Uterus (tissue), 4 donors: ENCODE data around the gene FXYD2. TPM values are rescaled to one million over a fixed set of nuclear protein-coding genes. Genes with fewer than 3 reads are reported as not detected.

Source experiments
- DNase-seq, 2 donors: peaks; one replicate each; pipeline ENCODE4 v3.0.0-alpha.2; 2019 to 2020
- H3K27ac ChIP-seq, 2 donors: fragments of 200-600 bp; sonication (generic); 1 replicate in 1 of 2; 2 replicates in 1 of 2; pipeline ENCODE4 v1.5.1; 2016 to 2018
- H3K27me3 ChIP-seq, 2 donors: fragments of 200-600 bp; sonication (generic); one replicate each; pipeline ENCODE4 v1.5.1; 2018 to 2019; ENCODE audit warnings: control low read depth in 1 of 2
- H3K36me3 ChIP-seq, 2 donors: fragments of 200-600 bp; sonication (generic); one replicate each; pipeline ENCODE4 v1.5.1; 2019; ENCODE audit warnings: control low read depth in 1 of 2
- H3K4me1 ChIP-seq, 2 donors: fragments of 200-600 bp; sonication (generic); one replicate each; pipeline ENCODE4 v1.5.1; 2018 to 2019; ENCODE audit warnings: control low read depth in 1 of 2
- H3K4me3 ChIP-seq, 2 donors: fragments of 200-600 bp; sonication (generic); 1 replicate in 1 of 2; 2 replicates in 1 of 2; pipeline ENCODE4 v1.5.1; 2018 to 2019; ENCODE audit warnings: mild to moderate bottlenecking in 1 of 2
- H3K9me3 ChIP-seq, 2 donors: fragments of 200-600 bp; sonication (generic); one replicate each; pipeline ENCODE4 v1.5.1; 2019; ENCODE audit warnings: control low read depth in 1 of 2
- CTCF ChIP-seq, 4 experiments: fragments of 200-600 bp in 2 of 4; fragments of 450-650 bp in 2 of 4; sonication (generic) in 2 of 4; IDR thresholded peaks; one replicate each; pipeline ENCODE4 v1.5.1; 2016 to 2019; ENCODE audit warnings: antibody characterized with exemption in 4 of 4, mild to moderate bottlenecking in 2 of 4, moderate library complexity in 1 of 4
- POLR2A ChIP-seq, 2 donors: fragments of 450-650 bp; IDR thresholded peaks; one replicate each; pipeline ENCODE4 v1.6.1; 2016; ENCODE audit warnings: antibody characterized with exemption in 2 of 2, mild to moderate bottlenecking in 1 of 2, moderate library complexity in 1 of 2
- intact Hi-C: fragments of 100-400 bp; cut with DNase I; formaldehyde crosslinking; loops from one replicate; pipeline ENCODE4 v1.15.1; 2023; ENCODE audit warnings: low total_unique reads
- total RNA-seq, 4 donors: library from RNA; depleted of rRNA in 3 of 4; stranded (reverse); fragments of >200 nt in 3 of 4; gene quantifications; one replicate each; pipeline versions ENCODE4 v1.1.0 to v1.2.4, GENCODE V29; 2014 to 2023
- donor health status: DM: yes; HTN: yes; CAD: no.

The FXYD2 gene
- total RNA-seq, 4 donors from 2014 or later, result 2.1 to 36.4 (median 6.2) TPM

GRCh38 chr11:117843666-117844484, 19.3 kb upstream of the FXYD2 start:
- H3K9me3 ChIP-seq, result no peaks in the 10 kb centered on the region
- peak overlapping the region in 1 of 2 donors; percentile 12 for H3K27ac ChIP-seq
- intact Hi-C loops, result loop anchor here (2.0 kb wide), 1 partner anchor 103 kb away; no protein-coding TSS in a partner anchor
- H3K4me1 ChIP-seq, result no peaks in the 10 kb centered on the region
- no peaks in the 10 kb centered on the region for H3K27me3 ChIP-seq
- TF ChIP-seq CTCF (IDR thresholded peaks at IDR 0.05), result peak; percentile 98 to 100 (median 99)
- no peak for TF ChIP-seq POLR2A (IDR thresholded peaks at IDR 0.05)
- no peak overlapping the region for H3K4me3 ChIP-seq
- H3K36me3 ChIP-seq, result no peaks in the 10 kb centered on the region
- DNase-seq, result peak; percentile 85 to 86

GRCh38 chr11:117842131-117842941, 17.8 kb upstream of the FXYD2 start:
- no peaks in the 10 kb centered on the region for H3K9me3 ChIP-seq
- H3K27ac ChIP-seq, result no peak overlapping the region
- no peak overlapping the region for H3K4me3 ChIP-seq
- no peaks in the 10 kb centered on the region for H3K36me3 ChIP-seq
- H3K4me1 ChIP-seq, result no peaks in the 10 kb centered on the region
- no peaks in the 10 kb centered on the region for H3K27me3 ChIP-seq
- TF ChIP-seq CTCF (IDR thresholded peaks at IDR 0.05), result no peak
- no peak for TF ChIP-seq POLR2A (IDR thresholded peaks at IDR 0.05)
- intact Hi-C loops, result loop anchor here (2.0 kb wide), 1 partner anchor 104 kb away; no protein-coding TSS in a partner anchor
- DNase-seq, result peak; percentile 13 to 16

- no peak for DNase-seq
- no peaks in the 10 kb centered on the region for H3K4me1 ChIP-seq
- H3K4me3 ChIP-seq, result no peak overlapping the region
- no peak overlapping the region for H3K27ac ChIP-seq
- H3K27me3 ChIP-seq, result no peaks in the 10 kb centered on the region
- intact Hi-C loops, result loop anchor here (2.0 kb wide), 1 partner anchor 105 kb away; no protein-coding TSS in a partner anchor
- TF ChIP-seq POLR2A (IDR thresholded peaks at IDR 0.05), result no peak
- no peak for TF ChIP-seq CTCF (IDR thresholded peaks at IDR 0.05)
- H3K36me3 ChIP-seq, result no peaks in the 10 kb centered on the region
- no peaks in the 10 kb centered on the region for H3K9me3 ChIP-seq
These were observed 17.0 kb upstream of the FXYD2 start for GRCh38 chr11:117841551-117842031.

GRCh38 chr11:117840881-117841550, 16.5 kb upstream of the FXYD2 start:
- H3K27me3 ChIP-seq, result no peaks in the 10 kb centered on the region
- no peak overlapping the region for H3K4me3 ChIP-seq
- H3K9me3 ChIP-seq, result no peaks in the 10 kb centered on the region
- no peaks in the 10 kb centered on the region for H3K4me1 ChIP-seq
- intact Hi-C loops, result no loop called here
- no peak overlapping the region for H3K27ac ChIP-seq
- no peak for TF ChIP-seq POLR2A (IDR thresholded peaks at IDR 0.05)
- TF ChIP-seq CTCF (IDR thresholded peaks at IDR 0.05), result no peak
- H3K36me3 ChIP-seq, result no peaks in the 10 kb centered on the region
- peak; percentile 11 to 12 for DNase-seq
